H1 (cell line): Measurements from ENCODE around the gene SLC4A1. TPM values are rescaled to one million over a fixed set of nuclear protein-coding genes. Genes with fewer than 3 reads are reported as not detected.

Experiments used
- CREB1 ChIP-seq: IDR thresholded peaks from 2 replicates; pipeline ENCODE4 v1.6.1; 2012; ENCODE audit warnings: inconsistent platforms
- polyA plus RNA-seq, 7 experiments: library from polyadenylated mRNA; depleted of rRNA in 3 of 7; stranded (reverse) in 5 of 7; unstranded in 2 of 7; fragments of >200 nt in 5 of 7; fragments of 200-250 nt in 2 of 7; gene quantifications; 1 replicate in 5 of 7; 2 replicates in 1 of 7; 4 replicates in 1 of 7; pipeline versions ENCODE4 v1.2.1 to v1.2.3, GENCODE V29; 2011 to 2013; ENCODE audit warnings: missing spikeins in 2 of 7, mixed read lengths in 2 of 7
- total RNA-seq: library from RNA; stranded (reverse); fragmentation: NEBNext Ultra II Directional; extraction: Animal tissue kit (Norgen Biotek cat#: 25700); gene quantifications from 2 replicates; pipeline ENCODE4 v1.2.1, GENCODE V29; 2021

Gene SLC4A1
- total and polyA plus RNA-seq, 2 of the 8 experiments (the other 6 are each of a cell fraction or from before 2014, with no cell fraction given) = 0.08 TPM; not detected in 1

GRCh38 chr17:44210342-44211192 is 57.4 kb downstream of the SLC4A1 start (continued):
- TF ChIP-seq CREB1 = no peak
